Measurements from ENCODE around the gene GDPD5.

Gene GDPD5

GRCh38 chr11:75510004-75510722 lies 15.6 kb downstream of the GDPD5 start:
- no peak for FAIRE-seq

- no peak for FAIRE-seq
Observed at GRCh38 chr11:75509020-75509720, 16.6 kb downstream of the GDPD5 start.

- no peak for FAIRE-seq
Observed at GRCh38 chr11:75508051-75508561, 17.6 kb downstream of the GDPD5 start.

- FAIRE-seq, result no peak
Observed at GRCh38 chr11:75507571-75507970, 18.2 kb downstream of the GDPD5 start.

- no peak for FAIRE-seq
Observed at GRCh38 chr11:75506827-75507226, 18.9 kb downstream of the GDPD5 start.

DNA sequence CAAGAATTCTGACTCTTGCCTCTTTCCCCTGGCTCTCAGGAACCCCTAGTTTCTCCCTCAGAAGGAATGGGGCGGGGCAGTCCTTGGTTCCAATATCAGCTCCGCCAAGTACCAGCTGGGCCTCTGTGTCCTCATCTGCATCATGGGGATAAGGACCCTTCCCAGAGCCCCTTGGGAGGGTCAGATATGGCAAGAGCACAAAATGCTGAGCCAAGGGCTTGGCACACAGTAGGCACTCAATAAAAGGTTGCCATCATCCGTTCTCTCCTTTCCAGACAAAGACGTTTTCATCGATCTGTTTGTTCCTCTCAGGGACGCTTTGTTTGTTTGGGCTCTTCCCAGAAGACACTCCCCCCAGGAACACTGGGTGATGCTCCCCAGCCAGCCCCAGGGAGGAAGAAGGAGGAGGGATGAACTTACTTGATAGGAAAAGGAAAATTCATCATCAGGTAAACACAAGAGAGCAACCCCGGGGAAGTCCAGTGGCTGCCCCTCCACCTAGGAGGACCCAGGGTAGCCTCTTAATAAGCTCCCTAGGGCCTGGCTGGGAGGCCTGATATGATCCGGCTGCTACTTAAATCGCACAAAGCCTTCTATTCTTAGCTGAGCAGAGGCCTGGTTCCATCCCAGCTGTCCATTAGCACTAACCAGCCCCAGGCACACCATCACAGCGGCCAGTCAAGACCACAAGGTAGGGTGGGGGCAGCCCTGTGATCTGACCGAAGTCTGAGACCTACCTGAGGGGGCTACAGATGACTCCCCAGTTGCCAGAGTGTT lies 19.6 kb downstream of the GDPD5 start:
- FAIRE-seq, result no peak

- FAIRE-seq, result no peak
Observed at GRCh38 chr11:75504501-75504900, 21.2 kb downstream of the GDPD5 start.

DNA sequence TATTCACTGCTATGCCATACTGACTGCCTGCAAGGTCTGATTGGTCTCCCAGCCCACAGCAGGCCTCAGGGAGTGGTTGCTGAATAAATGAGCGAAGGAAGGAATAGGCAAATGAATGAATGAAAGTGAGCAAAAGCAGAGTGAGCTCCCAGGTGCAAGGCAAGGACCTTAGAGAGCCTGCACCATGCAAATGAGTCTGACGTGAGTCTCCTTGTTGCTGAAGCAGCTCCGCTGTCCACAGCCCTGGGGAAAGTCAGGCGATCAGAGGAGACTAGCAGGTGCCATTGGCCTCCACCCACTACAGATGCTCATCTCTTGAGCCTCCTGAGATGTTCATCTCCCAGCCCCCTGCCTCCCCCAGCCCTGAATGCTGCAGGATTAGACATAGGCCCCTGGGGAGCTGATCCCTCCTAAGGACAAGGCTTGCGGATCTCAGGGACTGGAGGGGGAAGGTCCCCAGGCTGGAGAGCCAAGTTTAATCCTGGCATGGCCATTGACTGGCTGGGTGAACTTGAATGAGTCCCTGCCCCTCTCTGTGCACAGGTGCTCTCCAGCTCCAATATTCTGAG lies 22.1 kb downstream of the GDPD5 start:
- FAIRE-seq, result no peak

- no peak for FAIRE-seq
Observed at GRCh38 chr11:75502138-75502537, 23.6 kb downstream of the GDPD5 start.

DNA sequence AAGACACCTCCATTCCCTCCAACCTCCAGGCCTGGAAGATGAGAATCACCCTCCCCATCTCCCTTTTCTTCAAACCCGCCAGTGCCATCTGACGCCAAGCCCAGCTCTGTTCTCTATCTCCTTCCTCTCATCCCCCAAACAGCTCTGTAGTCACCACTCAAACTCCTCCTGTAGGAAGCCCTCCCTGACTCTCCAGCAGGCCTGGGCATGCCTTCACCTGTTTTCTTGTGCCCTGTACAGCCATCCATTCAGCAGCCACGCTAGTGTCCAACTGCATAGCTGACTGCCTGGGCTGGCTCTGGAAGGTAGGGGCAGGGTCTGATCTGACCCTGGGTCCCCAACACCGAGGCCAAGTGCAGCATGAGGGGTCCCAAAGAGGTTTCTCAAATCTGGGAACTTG lies 25.0 kb downstream of the GDPD5 start:
- FAIRE-seq, result no peak

- peak; percentile 97 for FAIRE-seq
Observed at GRCh38 chr11:75499423-75500190, 26.1 kb downstream of the GDPD5 start.

DNA sequence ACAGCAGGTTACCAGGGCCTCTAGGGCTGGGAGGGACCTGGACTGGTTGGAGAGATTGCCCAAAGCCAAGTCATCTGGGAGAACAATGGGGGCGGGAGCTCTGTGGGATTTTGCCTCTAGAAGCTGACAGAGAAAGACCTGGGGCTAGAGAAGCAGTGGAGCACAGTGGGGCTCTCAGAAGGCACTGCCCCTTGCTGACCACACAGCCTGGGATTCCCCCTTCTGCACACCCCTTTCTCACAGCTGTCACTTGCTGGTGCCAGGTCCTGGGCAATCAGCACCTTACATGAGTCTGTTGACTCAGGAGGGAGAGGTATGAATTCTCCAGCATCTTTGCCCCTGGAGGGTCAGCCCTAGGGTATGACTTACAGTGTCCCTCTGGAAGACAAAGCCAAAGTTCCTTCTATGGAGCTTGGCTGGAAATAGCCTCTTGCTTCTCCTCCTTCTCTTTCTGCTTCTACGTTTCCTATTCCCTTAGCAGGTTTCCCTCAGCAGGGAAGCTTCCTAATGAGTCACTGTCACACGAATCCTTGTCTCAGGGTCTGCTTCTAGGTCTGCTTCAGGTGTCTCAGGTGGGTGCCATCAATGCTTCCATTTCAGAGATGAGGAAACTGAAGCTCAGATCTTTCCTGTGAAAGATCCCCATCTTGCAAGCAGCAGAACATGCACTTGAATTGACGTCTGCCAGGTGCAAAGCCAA lies 27.0 kb downstream of the GDPD5 start:
- no peak for FAIRE-seq

DNA sequence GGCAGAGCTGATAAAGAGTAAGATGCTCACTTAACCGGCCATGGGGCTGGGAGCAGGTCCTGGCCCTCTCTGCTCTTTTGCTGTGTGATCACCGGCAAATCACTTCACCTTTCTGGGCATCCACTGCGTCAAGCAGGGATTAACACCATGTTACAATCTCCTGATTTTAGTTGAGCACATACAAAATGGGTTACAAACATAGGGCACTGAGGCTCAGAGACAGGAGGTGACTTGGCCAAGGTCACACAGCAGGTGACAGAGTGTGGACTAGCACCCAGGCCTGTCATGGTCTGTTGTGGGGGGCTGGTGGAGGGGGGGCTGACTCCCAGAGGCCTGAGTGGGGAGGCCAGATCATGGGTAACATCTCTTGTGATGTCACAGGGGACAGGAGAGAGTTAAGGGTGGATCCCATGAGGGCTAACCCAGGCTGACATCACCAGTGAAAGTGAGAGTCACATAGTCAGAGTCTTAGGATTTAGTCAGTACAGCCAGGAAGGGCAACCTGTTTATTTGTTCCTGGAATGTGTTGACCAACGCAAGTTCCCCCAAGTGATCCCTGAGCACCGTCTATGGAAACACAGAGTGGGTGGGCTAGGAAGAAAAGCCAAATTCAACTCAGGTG lies 27.8 kb downstream of the GDPD5 start:
- FAIRE-seq, result no peak

DNA sequence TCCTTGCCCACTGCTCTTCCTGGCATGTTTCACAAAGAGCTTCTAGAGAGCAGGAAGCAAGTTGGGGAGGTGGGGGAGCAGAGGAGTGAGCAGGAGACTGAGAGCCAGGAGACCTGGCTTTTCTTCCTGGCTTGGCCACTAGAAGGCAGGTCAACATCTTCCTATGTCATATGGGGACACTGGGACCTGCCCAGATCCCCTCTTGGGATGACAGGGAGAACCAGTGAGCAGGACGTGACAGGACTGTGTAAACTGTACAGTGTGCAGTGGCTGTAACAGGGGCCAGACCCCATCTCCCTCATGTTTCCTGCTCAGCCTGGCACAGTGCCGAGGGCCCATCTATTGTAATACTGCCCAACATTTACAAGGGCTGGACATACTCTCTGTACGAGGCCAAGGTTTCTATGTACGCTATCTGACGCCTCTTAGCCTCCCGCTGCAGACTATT lies 29.4 kb downstream of the GDPD5 start:
- no peak for FAIRE-seq

DNA sequence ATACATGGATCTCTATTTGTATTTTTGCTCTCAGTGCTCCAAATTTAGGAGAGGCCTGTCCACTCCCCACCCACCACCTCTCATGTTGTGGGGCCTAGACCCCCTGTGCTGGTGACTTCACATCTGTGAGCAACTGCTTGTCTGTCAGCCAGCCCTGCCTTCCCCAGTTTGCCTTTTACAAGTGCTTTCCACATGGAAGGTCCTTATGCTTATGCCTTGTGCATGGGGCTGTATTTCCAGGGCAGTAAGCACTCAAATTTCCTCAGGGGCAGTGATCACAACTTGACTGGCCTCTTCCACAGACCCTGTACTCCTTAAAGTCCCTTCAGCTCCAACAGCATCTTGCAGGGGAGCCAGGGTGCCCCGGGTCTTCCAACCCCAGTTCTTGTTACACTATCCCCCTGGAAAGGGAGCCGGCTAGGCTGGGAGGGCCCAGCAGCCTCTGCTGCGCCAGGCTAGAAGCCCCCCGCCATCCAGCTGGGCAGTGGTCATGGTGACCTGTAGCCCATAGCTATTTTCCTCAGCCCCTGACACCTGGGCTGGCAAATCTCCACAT lies 29.9 kb downstream of the GDPD5 start:
- no peak for FAIRE-seq

DNA sequence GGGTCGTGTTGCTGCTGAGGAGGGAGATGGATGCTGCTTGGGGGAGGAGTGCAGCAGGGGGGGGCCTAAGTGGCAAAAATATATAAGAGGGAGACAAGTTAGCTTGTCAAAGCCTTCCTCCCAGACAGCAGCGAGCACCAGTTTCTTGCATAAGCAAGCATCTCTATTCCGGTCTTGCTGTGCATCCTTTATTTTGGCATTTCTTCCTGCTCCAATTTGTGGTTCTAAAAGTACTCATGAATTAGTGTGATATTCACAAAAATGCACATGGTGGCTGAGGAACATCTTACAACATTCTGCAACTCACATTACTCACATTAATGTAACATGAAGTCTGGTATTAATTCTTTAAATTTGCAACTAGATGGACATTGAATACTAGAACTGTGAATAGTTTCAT lies 32.1 kb downstream of the GDPD5 start:
- FAIRE-seq, result no peak

GRCh38 chr11:75492181-75492820 lies 33.4 kb downstream of the GDPD5 start:
- no peak for FAIRE-seq

GRCh38 chr11:75491465-75491864 lies 34.3 kb downstream of the GDPD5 start:
- no peak for FAIRE-seq

DNA sequence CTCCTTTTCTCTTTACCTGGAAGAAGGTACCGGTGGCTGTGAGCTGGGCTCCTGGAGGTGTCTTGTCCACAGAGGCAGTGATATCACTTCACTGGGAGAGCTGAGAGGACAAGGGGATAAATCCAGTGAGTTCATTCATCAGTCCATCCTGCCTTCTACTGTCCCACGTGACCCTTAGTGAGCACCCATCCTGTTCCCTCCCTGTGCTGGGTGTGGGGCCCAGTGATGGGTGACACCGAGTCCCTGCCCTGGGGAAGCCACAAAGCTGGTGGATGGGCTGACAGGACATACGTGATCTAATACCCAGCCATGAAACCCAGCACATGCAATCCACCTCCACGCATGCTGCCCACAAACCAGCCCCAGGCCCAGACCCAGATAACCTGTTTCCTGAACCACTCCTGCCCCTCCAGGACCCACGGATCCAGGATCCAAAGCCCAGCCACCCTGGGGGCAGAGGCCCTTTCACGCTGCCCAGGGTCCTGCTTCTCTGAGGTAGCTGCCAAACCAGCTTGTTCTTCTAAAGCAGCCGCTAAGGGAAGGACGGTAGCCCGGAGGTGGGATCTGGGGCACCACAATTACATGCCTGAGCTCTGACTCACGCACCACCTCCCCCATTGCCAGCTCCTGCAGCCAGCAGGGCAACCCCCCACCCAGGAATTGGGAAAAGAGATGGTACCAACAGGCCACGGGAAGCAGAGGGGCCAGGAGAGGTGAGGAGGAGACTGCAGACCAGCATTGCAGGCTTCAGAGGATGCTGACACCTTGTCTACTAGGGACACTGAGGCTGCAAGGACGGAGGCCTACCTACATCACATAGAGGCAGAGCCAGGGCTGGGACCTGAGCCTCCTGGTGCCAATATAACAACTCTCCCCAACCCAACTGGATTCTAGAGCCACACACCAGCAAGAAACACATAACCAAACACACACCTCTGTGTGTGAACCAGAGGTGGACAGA lies 35.2 kb downstream of the GDPD5 start:
- no peak for FAIRE-seq
